Stimulated activated CD4-positive, alpha-beta T cell treated with anti-CD3 and anti-CD28 coated beads, TNF-alpha, amount 100 ng/mL, for 48 hours (primary cell): ENCODE data around the gene HRH3.

ENCODE experiments used
- DNase-seq, 3 donors: peaks; one replicate each; pipeline ENCODE4 v3.0.0-alpha.2; 2020; ENCODE audit warnings: low read depth in 3 of 3

HRH3 gene

DNA sequence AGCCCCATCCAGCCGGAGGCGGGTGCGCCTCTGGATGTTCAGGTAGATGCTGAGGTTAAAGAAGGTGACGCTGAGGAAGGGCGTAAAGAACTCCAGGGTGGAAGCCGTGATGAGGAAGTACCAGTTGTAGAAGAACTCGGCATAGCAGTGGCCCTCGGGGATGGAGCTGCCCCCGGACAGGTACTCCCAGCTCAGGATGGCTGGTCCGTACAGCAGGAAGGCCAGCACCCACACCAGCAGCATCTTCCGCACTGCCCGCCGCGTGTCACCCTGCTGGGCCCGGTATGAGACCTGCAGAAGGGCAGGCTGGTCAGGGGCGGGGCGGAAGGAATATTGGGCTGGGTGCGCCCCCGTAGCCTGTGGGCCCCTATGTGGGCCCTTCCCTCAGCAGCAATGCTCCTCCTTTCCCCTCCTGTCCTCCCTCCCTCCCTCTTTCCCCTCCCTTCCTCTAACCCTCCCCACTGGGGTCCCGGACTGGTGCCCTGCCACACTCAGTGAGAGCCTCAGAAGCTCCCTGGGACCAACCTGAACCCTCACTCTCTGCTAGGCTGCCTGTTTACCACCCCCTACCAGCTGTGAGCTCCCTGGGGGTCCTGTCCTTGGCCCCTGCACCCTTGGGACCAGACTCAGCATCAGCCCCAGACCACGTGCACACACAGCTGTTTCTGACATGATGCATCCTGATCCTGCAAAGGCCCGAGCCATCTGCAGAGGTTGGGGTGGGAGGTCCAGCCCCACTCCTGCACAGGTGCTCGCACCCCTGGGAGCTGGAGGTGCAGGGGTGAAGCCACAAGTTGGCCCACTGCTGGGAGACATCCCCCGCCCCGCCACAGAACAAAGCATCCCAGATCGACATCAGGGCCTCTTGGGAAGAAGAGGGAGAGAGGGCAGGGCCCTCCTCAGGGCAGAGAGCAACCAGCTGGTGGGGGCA is 3.2 kb downstream of the HRH3 start:
- DNase-seq: no peak

GRCh38 chr20:62215991-62216635 is 4.0 kb downstream of the HRH3 start:
- DNase-seq: no peak

DNA sequence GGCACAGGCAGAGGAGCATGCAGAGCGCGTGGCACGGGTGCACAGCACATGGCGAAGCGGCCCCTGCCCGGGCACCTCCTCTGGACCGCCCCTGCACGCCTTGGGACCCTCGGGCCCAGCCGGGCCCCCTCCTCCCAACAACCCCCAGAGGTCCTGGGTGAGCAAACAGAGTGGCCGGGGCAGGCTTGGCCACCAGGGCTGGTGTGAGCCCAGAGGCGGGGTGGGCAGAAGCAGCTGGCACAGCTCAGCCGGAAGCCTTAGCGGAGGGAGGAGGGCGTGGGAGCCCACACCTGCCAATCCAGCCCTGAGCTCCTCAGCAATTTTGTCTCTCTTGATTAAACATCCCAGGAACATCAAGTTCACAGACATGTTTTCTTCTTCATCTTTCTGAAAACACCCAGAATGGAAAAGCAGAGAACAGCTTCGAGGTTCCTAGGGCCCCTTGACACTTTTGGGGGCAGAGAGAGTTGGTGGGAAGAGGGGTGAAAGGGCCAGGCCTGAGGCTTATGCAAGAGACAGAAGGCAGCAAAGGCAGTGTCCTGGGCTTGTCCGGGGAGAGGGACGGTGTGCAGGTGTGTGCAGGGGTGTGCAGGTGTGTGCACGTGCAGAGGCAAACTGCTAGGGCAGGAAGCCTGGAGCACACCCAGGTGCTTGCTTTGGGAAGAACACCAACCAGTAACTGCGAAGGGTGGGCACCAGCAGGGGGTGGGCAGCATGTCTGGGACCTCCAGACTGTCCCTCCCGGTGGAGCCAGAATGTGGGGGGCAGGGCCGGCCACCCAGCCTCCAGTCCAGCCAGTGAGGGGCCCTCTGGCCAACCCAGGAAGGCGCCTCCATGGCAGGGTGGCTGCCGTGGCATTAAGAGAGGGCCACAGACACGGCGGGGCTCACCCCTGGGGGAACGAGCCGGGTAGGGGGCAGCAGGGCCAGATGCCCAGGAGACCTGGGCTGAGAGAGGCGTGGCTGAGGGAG is 4.8 kb downstream of the HRH3 start:
- no peak for DNase-seq

- DNase-seq: no peak
These were observed 6.0 kb downstream of the HRH3 start for GRCh38 chr20:62214067-62214466.

DNA sequence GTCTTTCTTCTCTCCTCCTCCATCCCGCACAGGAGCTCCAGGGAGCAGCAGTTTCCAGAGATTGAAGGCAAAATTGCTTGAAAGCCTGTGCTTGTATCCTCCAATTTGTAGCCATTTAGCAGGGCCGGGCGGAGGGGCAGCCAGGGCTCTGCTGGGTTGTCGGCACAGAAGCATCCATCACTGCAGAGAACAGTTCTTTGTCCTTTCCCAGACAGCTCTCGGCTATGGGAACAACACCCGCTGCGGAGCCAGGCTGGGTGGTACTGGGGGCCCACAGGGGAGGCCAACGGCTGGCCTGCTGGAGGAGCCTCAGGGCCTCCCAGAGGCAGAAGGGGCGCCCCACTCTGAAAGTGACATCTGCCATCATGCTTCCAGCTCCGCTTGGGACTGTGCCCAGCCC is 7.8 kb downstream of the HRH3 start:
- DNase-seq: no peak

GRCh38 chr20:62211769-62212288 is 8.2 kb downstream of the HRH3 start:
- DNase-seq: no peak

- no peak for DNase-seq
These were observed 8.9 kb downstream of the HRH3 start for GRCh38 chr20:62211216-62211615.

DNA sequence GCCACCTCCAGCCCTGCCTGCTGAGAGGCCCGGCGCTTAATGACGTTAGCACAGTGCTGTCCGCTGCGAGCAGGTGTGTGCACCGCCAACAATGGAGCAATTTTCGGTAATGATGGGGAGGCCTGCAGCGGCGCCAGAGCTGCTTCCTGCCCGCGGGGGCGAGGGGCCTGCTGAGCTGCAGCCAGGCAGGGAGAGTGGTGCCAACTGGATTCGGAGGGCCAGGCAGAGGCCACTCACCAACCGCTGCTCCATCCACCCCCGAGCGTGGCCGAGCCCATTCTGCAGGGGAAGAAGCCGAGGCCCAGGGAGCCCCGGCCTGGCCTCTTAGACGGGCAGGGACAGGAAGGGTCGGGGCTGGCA is 9.6 kb downstream of the HRH3 start:
- DNase-seq: no peak

DNA sequence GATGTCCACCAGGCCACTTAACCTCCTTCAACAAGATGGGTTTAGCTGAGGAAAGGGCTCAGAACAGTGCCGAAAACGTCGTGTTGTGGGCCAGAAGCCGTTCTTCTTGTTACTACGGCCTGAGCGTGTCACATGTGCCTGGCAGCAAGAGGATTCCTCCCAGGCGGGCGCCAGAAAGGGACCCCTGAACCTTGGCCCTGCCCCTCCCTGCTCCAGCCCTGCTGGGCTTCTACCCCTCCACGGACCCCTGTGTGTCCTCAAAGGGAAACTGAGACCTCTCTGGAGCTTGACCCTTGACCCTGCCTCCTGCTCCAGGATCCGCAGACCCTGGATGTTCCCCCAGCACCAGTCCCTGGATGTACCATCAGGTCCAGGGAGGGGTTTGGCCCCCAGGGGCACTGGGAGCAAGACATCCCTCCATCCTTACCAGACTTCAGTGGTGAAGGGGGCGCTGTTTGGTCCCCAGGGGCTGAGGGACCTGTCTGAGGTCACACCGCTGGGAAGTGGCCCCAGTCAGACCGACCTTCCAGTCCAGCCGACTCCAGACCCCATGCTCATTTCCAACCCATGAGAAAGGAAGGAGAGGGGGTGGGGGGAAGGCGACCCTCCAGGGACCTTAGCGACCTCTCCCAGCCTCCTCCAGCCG is 10.1 kb downstream of the HRH3 start:
- no peak for DNase-seq

DNA sequence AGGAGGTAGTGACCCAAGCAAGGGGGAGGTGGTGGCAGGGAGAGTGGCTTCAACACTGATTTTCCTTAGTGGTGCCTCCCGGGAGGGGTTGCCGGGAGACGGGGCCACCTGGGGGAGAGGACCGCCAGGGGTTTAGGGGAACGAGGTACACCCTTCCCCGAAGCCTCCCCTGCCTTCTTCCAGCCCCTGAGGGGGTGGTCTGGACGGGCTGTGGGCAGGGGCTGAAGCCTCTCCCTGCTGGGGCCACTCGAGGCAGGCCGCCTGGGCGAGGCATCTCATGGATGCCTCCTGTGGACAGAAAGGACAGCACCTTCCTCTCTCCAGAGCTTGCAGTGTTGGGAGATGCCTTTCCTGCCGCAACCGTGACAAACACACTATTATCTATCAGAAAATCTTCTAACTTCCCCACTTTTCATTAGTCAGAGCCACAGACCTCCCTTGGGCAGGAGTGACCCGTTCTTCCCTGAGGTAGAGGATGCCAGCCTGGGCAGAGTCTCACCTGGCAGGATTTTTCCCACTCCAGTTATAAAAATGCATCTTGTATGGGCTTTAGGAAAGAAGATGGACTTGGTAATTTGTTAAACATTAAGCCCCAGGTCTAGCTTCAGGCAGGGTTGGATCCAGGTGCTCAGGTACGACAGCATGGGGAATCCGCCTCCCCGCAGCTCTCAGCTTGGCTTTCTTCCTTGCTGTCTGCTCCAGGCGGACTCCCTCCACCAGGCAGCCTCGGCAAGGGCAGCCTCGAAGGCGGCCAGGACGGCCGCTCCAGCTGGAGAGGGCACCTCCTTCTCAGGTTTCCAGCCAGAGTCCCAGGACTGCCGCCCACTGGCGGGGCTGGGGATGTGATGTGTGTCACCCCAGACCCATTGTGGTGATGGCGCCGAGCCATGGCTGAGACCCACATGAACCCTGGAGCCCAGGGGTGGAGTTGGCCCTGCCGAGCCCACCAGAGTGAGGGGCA is 11.0 kb downstream of the HRH3 start:
- no peak for DNase-seq

GRCh38 chr20:62208061-62208794 is 11.8 kb downstream of the HRH3 start:
- DNase-seq: no peak

DNA sequence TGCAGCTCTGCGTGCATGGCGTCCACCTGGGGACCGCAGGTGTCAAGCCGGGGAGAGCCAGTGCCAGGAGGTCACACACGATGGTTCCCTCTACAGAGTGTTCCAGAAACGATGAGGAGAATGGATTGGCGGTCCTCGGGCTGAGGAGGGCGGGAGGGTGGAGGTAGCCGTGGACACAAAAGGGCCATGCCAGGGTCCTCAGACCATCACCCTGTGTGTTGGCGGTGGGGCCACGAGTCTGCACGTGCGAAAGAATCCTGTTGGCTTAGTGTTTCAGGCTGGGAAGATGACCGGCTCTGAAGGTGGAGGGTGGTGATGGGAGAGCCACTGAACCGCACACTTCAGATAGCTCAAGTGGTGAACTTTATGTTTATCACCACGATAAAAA is 13.7 kb downstream of the HRH3 start:
- no peak for DNase-seq

DNA sequence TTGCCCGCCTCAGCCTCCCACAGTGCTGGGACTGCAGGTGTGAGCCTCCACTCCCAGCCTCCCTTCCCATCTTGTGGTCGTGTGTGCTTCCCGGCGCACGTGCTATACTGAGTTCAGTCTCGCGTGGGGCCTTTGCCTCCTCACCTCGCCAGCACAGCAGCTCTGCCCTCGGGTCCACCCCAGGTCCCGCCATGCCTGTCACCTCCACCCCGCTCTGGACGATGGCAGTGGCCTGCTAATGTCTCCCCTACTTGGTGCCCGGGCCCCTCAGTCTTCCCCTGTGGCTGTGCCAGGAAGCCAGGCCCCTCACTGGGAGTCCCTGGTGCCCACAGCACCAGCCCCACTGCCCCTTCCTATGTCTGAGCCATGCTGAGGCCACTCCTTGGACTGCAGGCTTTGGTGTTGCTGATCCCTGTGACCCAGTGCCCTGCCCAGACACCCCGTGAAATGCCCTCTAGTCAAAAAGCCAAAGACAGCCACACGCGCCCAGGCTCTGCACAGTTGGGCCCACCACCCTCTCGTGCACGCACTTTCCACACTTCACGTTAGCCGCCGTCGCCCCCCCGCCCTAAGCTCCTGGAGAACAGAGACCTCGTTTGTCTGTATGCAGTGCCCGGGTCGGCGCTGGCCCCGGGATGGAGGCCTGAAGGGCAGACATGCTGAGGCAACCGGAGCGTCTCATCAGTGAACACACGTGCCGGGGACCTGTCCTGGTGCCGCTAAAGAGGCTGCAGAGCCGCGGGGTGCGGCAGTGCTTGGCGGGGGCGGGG is 14.3 kb downstream of the HRH3 start:
- DNase-seq: no peak

DNA sequence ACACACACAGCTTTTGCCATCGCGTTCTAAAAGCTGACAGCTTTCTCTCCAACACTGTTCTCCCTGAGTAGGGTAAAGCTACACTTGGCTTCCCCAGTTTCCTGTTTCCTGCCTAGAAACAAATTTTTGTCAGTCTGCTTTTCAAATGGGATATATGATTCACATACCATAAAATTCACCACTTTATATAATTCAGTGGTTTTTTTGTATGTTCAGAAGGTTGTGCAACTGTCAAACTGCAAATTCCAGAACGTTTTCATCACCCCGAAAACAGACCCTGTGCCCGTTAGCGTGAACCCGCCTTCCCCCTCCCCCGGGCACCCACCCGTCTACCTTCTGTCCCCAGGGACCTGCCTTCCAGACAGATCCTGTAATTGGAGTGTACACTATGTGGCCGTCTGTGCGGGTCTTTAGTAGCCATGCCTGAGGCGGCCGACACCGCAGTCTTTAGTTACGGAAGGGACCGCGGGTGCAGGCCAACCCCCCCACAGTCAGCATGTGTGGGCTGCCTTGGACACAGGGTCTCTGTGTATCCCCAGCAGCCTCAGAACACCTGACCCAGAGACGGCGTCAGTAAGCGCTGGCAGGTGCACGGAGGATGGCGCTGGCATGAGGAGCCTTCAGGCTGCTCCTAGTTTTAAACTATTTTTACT is 16.6 kb downstream of the HRH3 start:
- no peak for DNase-seq

- DNase-seq: no peak
These were observed 17.3 kb downstream of the HRH3 start for GRCh38 chr20:62202676-62203377.

- no peak for DNase-seq
These were observed 18.0 kb downstream of the HRH3 start for GRCh38 chr20:62202083-62202395.

- no peak for DNase-seq
These were observed 18.6 kb downstream of the HRH3 start for GRCh38 chr20:62201173-62202082.
